Activated T-cell treated with anti-CD3 and anti-CD28 coated beads for 4 hours (primary cell): Measurements from ENCODE around the gene TMEM256.
"Not testable (repeated sequence)": the region's sequence is repeated elsewhere in the genome, so short reads cannot be mapped to it uniquely, and the experiment has no call there.

Experiments used
- DNase-seq: peaks from one replicate; pipeline ENCODE4 v3.0.0-alpha.2; 2020

TMEM256 gene

GRCh38 chr17:7380855-7381683 lies 22.8 kb downstream of the TMEM256 start, which contains the start of gene TNK1:
Gene TNK1, plus strand, starts transcription at chr17:7381089. Its CDS starts 1,838 bp downstream, at chr17:7382927.
- DNase-seq = no peak

- no peak for DNase-seq
These were observed 23.6 kb downstream of the TMEM256 start for GRCh38 chr17:7380321-7380720.

- no peak for DNase-seq
These were observed 24.8 kb downstream of the TMEM256 start for GRCh38 chr17:7379134-7379533.

GRCh38 chr17:7374353-7374752 lies 29.5 kb downstream of the TMEM256 start:
- no peak for DNase-seq

- no peak for DNase-seq
These were observed 33.0 kb downstream of the TMEM256 start for GRCh38 chr17:7370853-7371252.

- DNase-seq = no peak
These were observed 34.1 kb downstream of the TMEM256 start for GRCh38 chr17:7369825-7370224.

GRCh38 chr17:7368599-7368994 lies 35.3 kb downstream of the TMEM256 start:
- not testable (repeated sequence) for DNase-seq

- DNase-seq = no peak
These were observed 35.8 kb downstream of the TMEM256 start for GRCh38 chr17:7367918-7368598.

GRCh38 chr17:7367083-7367482 lies 36.8 kb downstream of the TMEM256 start:
- no peak for DNase-seq

GRCh38 chr17:7365963-7366362 lies 37.9 kb downstream of the TMEM256 start:
- DNase-seq = not testable (repeated sequence)

GRCh38 chr17:7363311-7363710 lies 40.6 kb downstream of the TMEM256 start:
- no peak for DNase-seq

- DNase-seq = no peak
These were observed 42.0 kb downstream of the TMEM256 start for GRCh38 chr17:7361906-7362305.

- DNase-seq = no peak
These were observed 46.5 kb downstream of the TMEM256 start for GRCh38 chr17:7357381-7357780.

- no peak for DNase-seq
These were observed 47.1 kb downstream of the TMEM256 start for GRCh38 chr17:7356756-7357155.

- peak; percentile 79 for DNase-seq
These were observed 47.8 kb downstream of the TMEM256 start for GRCh38 chr17:7356072-7356549.

- DNase-seq = no peak
These were observed 48.3 kb downstream of the TMEM256 start for GRCh38 chr17:7355573-7355972.

GRCh38 chr17:7355053-7355452 lies 48.8 kb downstream of the TMEM256 start, which contains the start of gene TMEM95:
Gene TMEM95, plus strand, starts transcription at chr17:7355156. Its CDS starts 49 bp downstream, at chr17:7355205.
- DNase-seq = no peak

GRCh38 chr17:7354262-7354843 lies 49.5 kb downstream of the TMEM256 start:
- DNase-seq = no peak
